Islet of Langerhans (tissue), 1 donor: ENCODE data around the gene OR4M1.
"Not testable (repeated sequence)": the region's sequence is repeated elsewhere in the genome, so short reads cannot be mapped to it uniquely, and the experiment has no call there.

ENCODE experiments used
- FAIRE-seq: peaks from one replicate; lab custom pipeline; 2011; peaks lifted over from hg19 to GRCh38; lab: Jason Lieb, UNC

The OR4M1 gene

DNA sequence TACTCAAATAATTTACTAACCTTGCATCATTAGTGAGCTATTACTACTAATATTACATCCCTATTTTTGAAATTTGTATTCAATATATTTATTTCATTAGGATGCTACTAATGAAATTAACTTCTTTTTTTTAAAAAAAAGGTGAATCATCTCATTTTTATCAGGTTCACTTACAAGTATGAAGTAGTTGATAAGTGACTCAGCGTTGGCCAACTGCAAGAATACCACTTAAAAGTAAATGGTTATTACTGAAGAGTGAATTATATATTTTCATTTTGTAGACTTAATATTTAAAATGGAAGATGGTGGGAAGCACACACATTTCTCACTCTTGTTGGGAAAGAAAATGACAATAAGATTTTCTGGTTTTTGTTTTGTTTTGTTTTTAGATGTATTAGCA, 49.9 kb downstream of the OR4M1 start:
- peak; percentile 51 for FAIRE-seq

DNA sequence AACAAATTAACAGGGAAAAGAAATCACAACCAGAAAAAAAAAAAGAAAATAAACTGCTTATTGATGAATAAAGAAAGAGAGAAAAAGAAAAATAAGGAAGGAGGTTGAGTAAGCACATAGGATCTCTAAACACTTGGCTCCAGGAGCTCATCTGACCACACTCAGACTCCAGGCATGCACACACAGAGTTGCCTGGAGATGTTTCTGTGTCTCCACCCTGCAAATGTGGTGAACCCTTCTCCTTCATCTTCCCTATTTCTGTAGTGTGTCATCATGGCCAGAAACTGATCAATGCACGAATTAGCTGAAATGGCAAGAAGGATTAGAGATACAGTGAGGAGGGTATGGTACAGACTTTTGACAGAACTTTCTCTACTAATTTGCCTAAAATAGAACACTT, 50.5 kb downstream of the OR4M1 start:
- FAIRE-seq = no peak

DNA sequence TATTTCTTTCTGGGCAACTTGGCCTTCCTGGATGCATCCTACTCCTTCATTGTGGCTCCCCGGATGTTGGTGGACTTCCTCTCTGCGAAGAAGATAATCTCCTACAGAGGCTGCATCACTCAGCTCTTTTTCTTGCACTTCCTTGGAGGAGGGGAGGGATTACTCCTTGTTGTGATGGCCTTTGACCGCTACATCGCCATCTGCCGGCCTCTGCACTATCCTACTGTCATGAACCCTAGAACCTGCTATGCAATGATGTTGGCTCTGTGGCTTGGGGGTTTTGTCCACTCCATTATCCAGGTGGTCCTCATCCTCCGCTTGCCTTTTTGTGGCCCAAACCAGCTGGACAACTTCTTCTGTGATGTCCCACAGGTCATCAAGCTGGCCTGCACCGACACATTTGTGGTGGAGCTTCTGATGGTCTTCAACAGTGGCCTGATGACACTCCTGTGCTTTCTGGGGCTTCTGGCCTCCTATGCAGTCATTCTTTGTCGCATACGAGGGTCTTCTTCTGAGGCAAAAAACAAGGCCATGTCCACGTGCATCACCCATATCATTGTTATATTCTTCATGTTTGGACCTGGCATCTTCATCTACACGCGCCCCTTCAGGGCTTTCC, 54.4 kb downstream of the OR4M1 start:
- FAIRE-seq = not testable (repeated sequence)

DNA sequence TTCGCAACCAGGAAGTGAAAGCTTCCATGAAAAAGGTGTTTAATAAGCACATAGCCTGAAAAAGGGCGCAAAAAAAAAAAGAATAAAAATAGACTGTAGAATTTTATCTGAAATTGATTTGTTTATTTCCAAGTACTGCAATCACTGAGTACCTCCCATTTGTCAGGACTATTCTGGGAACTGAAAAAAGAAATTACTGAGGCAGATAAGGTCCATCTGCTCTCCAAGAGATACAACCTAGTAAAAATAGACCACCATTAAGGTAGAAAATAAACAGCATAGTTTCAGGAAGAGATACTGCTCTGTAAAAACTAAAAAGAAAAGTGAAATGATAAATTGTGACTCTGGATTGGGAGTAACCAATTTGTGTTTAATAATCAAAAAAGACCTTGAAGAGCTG, 55.0 kb downstream of the OR4M1 start:
- FAIRE-seq = no peak
